Astrocyte of the cerebellum (primary cell): ENCODE measurements around the gene GSG1.
"Not testable (repeated sequence)": the region's sequence is repeated elsewhere in the genome, so short reads cannot be mapped to it uniquely, and the experiment has no call there.

Experiments
- DNase-seq: peaks from one replicate; pipeline ENCODE4 v3.0.0-alpha.2; 2011; ENCODE audit warnings: low read depth
- H3K4me3 ChIP-seq: 2 replicates; pipeline ENCODE4 v1.5.1; 2011; ENCODE audit warnings: mild to moderate bottlenecking, low read depth, low read length, moderate library complexity
- in situ Hi-C: cut with HindIII; loops from 2 replicates; pipeline ENCODE4 v1.10.0; 2017; ENCODE audit warnings: low sequenced_read_pairs
- TF ChIP-seq, protein P1 (sequence below): IDR thresholded peaks from 2 replicates; pipeline ENCODE4 v1.5.1; 2012; ENCODE audit warnings: low read length, low read depth, moderate library complexity, mild to moderate bottlenecking; ENCODE audit errors: missing control alignments

Gene GSG1

DNA sequence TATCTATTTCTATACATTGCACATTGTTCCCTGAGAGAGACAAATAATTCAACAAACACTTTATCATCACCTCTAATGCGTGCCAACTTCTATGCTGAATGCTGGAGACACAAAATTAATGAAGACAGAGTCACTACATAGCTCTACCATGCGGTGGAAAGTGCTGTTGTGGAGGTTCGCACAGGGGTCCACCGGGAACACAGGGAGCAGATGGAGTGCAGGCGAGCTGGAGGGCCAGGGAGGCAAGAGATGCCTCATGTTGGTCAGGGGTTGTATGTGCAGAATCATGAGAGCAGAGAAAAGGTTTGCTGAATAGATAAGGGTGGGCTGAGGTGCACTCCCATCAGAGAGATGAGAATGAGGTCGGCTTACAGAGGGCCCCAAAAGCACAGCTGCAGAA is 34.1 kb downstream of the GSG1 start:
- no peak overlapping the region for H3K4me3 ChIP-seq
- DNase-seq: no peak
- TF ChIP-seq, protein P1, sequence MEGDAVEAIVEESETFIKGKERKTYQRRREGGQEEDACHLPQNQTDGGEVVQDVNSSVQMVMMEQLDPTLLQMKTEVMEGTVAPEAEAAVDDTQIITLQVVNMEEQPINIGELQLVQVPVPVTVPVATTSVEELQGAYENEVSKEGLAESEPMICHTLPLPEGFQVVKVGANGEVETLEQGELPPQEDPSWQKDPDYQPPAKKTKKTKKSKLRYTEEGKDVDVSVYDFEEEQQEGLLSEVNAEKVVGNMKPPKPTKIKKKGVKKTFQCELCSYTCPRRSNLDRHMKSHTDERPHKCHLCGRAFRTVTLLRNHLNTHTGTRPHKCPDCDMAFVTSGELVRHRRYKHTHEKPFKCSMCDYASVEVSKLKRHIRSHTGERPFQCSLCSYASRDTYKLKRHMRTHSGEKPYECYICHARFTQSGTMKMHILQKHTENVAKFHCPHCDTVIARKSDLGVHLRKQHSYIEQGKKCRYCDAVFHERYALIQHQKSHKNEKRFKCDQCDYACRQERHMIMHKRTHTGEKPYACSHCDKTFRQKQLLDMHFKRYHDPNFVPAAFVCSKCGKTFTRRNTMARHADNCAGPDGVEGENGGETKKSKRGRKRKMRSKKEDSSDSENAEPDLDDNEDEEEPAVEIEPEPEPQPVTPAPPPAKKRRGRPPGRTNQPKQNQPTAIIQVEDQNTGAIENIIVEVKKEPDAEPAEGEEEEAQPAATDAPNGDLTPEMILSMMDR: no peak
- in situ Hi-C loops: no loop called here

DNA sequence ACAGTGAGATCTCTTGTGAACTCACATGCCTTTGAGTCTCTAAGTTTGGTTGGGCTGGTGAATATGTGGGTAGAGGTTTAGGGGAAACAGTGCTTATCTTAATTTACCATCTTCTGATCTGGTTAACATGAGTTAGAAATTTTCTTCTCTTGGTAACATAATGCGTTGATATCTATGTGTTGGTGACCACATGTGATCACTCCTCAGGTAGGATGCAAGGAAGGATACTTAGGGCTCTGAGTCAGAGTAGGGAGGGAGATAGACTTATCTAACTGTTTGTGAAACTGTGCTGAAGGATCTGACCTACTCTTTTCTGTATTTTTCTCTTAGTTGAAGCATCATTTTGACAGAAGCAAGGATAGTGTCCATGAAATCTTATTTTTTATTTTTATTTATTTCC is 36.1 kb downstream of the GSG1 start:
- DNase-seq: no peak
- H3K4me3 ChIP-seq: no peak overlapping the region
- in situ Hi-C loops: no loop called here
- TF ChIP-seq, protein P1: no peak

DNA sequence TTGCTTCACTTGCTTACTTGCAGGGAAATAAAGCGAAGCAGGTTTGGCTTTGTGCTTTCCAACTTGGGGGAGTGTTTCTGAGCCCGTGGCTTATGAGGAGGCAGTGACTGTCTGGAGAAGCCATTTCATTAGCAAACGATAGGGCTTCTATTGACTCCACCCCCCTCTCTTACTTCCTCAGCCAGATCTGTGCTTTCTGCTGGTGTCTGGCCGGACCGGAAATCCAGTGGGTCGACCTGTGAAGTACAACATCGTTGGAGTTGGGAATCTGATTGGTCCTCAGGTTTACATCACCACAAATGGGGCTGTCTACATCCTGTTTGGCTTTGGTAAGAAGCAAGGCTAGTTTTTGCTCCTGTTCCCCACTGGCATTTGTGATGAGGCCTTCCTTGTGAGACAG is 37.0 kb downstream of the GSG1 start:
- in situ Hi-C loops: no loop called here
- TF ChIP-seq, protein P1: no peak
- no peak for DNase-seq
- no peak overlapping the region for H3K4me3 ChIP-seq

DNA sequence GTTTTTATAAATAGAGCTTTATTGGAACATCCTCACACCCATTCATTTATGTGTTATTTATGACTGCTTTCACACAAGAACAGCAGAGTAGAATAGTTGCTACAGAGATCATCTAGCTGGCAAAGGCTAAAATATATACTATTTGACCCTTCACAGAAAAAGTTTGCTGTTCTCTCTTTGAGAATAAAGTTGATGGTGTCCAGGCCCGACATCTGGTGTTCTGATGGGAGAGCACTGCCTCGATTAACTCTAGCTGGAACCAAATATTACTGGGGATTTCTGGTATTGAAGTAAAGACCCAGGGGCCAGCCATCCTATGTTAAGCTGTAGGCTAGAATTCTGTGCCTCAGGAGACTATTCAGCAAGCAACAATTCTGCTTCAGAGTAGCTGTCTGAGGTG is 37.5 kb downstream of the GSG1 start:
- in situ Hi-C loops: no loop called here
- TF ChIP-seq, protein P1: no peak
- H3K4me3 ChIP-seq: no peak overlapping the region
- no peak for DNase-seq

DNA sequence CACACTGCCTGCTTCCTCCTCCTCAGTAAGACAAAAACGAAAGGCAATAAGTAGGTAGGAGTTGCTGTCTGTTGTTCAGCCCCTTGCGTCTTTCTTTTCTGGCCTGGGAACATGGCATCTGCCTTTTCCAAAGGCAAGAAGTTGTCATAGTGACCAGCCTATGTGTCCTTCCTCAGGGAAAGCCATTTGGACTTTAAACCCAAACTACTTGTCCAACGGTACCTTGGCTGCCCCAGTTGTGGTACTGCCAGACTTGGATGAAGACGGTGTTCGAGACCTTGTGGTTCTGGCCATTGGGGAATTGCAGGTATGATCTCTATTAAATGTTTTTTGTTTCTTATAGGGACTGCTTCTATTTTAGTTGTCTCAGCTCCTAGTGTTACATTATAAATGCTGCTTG is 40.8 kb downstream of the GSG1 start:
- TF ChIP-seq, protein P1: no peak
- no peak for DNase-seq
- no peak overlapping the region for H3K4me3 ChIP-seq
- in situ Hi-C loops: no loop called here

DNA sequence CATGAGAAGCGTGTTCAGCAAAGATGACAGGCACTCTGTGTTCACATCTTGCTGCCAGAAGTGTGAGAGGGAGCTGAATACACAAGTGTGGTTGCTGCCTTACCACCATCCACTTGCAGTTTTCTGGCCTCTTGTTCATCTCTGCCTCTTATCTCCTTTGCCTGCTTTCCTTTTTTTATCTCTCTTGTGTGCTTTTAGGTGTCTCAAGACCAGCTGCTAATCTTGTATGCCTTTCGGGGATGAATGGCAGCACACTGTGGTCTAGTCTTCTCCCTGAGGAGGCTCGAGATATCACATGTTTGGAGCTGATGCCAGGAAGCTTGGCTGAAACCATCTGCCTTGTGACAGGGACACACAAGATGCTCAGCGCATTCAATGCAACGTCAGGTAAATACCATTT is 42.1 kb downstream of the GSG1 start:
- TF ChIP-seq, protein P1: no peak
- no peak overlapping the region for H3K4me3 ChIP-seq
- no peak for DNase-seq
- in situ Hi-C loops: no loop called here

DNA sequence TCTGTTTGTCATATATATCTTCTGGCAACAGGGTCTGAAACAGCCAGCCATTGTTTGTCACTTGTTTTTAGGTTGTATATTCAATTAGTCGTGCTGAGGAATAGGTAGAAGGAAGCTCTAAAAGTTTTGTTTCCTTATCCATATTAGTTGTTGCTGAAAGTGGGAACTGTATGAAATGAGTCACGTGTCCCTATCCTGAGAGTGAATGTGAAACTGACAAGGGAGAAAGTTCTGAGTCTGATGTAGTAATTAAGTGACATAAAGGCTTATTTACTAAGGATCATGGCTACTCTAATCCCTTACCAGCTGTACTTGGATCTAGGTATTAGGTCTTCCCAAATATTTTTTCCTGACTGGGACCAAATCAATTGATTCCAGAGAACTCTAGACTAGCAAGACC is 42.9 kb downstream of the GSG1 start:
- in situ Hi-C loops: no loop called here
- TF ChIP-seq, protein P1: no peak
- H3K4me3 ChIP-seq: no peak overlapping the region
- DNase-seq: no peak

DNA sequence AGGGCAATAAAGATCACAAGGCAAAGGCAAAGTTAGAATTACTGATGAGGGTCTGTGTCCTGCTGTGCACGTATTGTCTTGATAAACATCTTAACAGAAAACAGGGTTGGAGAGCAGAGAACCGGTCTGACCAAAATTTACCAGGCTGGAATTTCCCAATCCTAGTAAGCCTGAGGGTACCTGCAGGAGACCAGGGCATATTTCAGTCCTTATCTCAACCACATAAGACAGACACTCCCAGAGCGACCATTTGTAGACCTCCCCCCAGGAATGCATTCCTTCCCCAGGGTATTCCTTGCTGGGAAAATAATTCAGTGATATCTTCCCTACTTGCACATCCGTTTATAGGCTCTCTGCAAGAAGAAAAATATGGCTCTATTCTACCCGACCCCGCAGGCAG is 49.9 kb downstream of the GSG1 start:
- H3K4me3 ChIP-seq, in situ Hi-C loops, DNase-seq: not testable (repeated sequence)
